ENCODE data around the gene EPHA3.

The EPHA3 gene

DNA sequence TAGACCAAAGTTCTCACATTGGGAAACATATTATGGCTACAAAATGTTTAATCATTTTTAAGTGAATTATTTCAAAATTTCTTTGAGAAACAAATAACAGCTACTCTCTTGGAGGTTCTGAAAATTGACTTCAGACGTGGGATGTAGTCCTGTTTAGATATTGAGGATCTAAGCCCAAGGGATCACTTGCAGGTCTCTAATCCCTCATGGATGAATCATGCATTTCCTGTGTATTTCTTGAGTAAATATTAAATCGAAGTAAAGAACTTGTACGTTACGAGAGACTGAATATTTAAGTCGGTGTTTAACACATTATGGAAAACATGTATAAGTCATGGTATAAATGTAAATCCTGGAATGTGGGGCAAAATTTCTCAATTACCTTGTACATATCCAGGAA, 119.8 kb downstream of the EPHA3 start:
- DNase-seq (ENCODE audit: low spot score) (no peak), FAIRE-seq (no peak)

DNA sequence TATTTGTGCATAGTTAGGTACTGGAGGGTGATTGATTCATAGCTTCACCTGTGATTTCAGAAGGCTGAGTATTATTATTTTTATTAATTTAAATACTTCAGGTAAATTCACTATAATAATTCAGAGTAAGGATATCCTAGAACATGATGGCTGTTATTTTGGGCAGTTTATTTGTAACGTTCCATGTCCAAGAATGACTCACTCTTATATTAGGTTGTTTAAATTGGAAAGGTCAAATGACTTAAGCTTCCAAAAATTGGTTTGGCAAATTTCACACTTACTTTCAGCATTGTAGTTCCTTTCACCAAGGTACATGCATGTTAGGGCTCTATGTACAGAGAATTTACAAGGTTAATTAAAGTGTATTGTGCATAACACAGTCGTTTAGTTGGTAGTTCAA, 120.2 kb downstream of the EPHA3 start:
- FAIRE-seq (no peak), DNase-seq (ENCODE audit: low spot score) (no peak)

DNA sequence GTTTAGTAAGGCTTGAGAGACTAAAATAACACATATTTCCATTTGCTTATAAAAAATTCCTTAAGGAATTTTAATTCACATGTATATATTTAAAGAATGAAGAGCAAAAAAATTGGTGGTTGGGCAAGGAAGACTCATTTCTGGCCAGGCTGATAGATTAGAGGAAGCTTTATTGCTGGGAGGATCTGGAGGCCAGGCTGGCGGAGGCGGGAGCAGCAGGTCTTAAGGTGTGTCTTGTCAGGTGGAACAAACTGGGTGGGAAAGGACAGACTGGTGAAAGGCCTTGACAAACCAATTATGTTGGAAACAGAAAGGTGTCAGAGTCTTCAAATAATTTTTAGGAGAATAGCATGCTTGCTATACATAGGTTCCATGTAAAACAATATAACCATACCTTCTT, 124.7 kb downstream of the EPHA3 start:
- FAIRE-seq (no peak), DNase-seq (ENCODE audit: low spot score) (no peak)

DNA sequence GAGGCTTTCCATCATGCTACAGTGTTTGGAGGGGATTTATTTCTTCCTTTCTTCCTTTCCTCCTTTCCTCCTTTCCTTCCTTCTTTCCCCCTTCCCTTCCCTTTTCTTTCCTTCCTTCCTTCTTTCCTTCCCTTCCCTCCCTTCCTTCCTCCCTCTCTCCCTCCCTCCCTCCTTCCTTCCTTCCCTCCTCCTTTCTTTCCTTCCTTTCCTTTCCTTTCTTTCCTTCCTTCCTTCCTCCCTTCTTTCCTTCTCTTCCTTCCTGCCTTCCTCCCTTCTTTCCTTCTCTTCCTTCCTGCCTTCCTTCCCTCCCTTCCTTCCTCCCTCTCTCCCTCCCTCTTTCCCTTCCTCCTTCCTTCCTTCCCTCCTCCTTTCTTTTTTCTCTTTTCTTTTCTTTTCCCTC, 127.2 kb downstream of the EPHA3 start:
- DNase-seq (ENCODE audit: low spot score) (no peak), FAIRE-seq (no peak)

DNA sequence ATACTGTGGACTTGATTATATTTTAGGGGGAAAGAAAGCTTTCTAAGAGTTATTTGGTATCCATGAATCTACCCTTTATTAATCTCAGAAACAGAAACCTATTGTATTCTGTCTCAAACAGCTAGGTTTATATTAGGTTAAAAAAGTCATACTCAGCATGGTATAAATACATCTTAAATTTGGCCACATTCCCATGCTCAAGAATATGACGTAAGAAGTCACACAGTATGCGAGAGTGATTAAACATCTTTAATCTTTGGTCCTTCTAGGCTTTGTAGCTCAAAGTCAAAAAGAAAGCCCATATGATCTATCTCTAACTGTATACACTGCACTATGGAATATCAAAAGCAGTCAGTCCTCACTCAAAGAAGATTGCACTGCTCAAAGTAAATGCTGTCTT, 131.4 kb downstream of the EPHA3 start:
- DNase-seq (ENCODE audit: low spot score) (no peak), FAIRE-seq (no peak)

DNA sequence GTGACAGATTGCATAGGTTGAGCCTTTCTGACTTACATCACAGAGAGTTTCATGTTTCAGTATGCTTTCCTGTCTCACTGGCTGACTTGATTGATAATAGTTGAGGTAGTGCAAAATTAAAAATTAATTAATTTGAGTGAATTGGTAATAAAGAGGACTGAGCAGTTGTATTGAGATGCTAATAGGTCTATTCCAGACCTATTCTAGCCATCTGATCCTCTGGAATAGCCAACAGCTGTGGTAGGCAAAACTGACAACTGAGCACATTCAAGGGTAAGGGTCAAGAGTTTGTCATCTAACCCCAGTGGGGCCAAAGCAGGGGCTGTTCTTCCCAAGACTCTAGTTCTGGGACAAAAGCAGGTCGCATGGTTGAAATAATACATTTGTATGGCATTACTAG, 132.4 kb downstream of the EPHA3 start:
- DNase-seq (ENCODE audit: low spot score) (no peak), FAIRE-seq (no peak)

DNA sequence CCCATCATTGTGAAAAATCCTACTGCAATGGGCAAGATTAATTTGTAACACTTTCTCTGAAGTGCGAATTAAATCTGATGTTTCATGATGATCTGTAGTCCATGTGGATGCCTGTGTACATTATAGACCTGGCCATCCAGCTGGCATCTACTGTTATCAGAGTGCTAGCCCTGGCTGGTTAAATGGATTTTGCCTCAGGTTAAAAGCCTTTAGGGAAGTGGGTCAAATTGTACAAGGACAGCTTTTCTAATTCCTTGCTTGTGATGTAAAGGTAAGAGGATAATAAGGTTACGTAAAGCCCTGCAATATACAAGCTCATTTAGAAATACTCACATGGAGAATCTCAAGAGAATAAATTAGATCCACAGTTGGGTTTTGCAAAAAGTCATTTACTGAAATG, 138.2 kb downstream of the EPHA3 start:
- DNase-seq (ENCODE audit: low spot score) (no peak), FAIRE-seq (no peak)

DNA sequence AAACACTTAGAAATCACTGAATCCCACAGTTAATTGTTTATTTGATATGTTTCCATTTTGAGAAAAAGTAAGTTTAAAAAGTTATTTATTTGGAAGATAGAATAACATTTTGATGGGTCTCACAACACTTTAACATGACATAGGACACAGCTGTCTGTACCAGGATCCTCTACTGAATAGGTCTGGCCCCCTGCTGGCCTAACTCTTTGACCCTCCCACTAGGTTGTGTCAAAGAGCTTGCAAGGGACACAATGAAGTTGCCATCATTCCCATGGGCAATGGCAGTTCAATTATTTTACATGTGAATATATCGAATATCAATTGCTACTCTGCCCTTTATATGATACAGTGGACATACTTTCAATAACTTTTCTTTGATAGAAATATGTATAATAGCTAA, 138.9 kb downstream of the EPHA3 start:
- DNase-seq (ENCODE audit: low spot score), result no peak
- no peak for FAIRE-seq

DNA sequence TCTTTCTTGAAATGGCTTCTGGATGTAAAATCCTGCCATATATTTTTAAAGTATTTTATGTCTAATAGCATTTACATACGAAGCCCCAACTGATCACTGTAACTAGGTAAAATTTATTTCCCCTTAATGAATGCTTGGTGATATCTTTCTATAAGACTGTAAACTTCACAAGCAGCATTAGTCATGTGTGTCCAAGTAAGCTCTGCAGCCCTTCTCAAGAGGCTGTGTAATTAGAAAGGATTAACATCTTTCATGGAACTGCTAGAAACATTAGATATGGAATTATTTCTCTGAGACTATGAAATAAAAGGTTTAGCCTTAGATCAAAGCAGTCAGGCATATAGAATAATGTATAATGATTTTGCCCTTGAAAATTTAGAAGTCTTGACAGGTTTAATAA, 143.3 kb downstream of the EPHA3 start:
- FAIRE-seq (no peak), DNase-seq (ENCODE audit: low spot score) (no peak)

DNA sequence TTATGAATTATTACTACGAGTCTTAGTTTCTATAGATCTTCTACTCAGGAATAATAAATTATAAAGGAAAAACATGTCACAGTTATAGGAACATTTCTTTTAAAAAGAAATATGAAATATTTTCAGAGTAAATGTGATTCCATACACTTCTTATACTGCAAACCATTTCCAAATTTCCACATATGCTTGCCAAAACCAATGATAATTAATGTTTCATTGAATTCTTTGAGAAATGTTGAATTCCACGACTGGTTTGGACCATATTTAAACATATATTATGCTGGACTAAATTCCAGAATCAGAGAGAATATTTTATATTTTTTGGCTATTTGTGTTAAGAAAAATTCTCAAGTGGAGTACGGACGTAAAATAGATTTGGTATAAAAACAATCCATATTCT, 144.6 kb downstream of the EPHA3 start:
- FAIRE-seq (no peak), DNase-seq (ENCODE audit: low spot score) (no peak)

DNA sequence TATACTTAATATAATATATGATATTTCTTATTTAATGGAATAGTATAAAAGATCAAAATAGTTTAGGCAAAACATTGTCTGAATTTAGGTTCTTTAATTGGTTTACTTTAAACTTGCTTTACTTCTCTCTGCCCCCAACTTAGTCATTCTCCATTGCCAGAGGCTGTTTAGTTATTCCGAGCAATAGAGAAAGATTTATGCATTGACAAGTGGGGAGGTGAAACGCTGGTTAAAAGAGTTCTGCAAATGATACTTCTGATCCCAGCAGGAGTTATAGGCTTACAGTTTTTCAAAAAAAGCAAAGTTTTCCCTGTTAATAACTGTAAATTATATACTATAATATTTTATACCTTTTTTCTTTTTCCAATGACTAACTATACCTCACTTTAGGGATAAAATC, 145.4 kb downstream of the EPHA3 start:
- DNase-seq (ENCODE audit: low spot score) (no peak), FAIRE-seq (no peak)

DNA sequence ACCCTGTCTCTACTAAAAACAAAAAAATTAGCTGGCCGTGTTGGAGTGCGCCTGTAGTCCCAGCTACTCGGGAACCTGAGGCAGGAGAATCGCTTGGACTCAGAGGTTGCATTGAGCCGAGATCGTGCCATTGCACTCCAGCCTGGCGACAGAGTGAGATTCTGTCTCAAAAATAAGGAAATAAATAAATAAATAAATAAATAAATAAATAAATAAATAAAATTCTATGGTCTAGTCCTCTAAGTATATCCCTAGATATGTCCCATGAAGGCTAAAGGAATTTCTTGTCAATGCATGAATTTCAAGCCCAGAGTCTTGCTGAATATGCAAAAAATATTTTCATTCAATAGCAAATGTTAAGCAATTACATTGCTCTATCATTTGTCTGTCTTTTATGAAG, 149.0 kb downstream of the EPHA3 start:
- no peak for FAIRE-seq
- DNase-seq (ENCODE audit: low spot score), result no peak

DNA sequence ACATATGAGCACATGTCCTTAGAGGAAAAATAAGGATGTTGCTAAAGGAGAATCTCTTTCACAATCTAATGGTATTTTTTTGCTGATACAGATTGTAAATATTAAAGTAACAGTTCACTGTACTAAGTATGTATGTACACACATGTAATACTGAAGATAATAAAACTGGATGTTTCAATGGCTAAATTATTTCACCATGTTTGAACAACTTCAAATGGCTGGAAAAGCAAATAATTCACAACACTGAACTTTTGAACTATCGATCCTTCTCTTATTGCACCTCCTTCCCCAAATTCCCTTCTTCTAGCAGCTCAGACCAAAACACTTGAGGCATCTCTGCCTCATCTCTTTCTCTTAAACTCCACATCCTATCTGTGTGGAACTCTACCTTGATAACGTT, 149.5 kb downstream of the EPHA3 start:
- DNase-seq (ENCODE audit: low spot score) (no peak), FAIRE-seq (no peak)

DNA sequence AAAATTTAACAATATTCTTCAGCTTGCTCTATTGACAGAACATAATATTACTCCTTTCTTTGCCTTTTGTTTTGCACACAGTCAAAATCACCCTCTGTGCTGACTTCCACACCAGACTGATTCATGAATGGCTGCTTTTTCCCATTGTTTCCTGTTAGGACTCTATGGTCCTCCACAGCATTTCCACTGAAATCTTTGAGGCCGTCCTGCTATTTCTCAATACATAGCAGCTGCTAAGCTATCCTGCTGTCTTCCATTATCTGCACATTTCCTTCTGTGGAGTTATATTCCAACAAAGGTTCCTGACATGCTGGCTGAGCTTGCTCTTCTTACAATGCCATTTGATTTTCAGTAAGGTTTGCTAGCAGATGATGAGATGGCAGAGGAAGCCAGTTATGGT, 153.3 kb downstream of the EPHA3 start:
- DNase-seq (ENCODE audit: low spot score) (no peak), FAIRE-seq (no peak)

DNA sequence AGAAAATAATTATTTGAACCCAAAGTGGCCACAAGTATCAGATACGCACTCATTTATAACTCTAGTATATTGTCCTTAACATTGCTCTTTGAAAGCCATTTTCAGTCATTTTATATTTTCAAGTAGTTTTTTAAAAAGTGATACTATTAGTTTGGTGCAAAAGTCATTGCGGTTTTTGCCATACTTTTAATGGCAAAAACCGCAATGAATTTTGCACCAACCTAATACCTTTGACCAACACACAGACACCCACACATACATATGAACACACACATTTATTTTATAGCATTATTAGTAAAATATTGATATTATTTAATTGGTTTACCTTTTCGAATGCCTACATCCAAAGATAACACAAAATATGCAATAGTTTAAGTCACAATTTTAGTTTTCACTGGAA, 154.3 kb downstream of the EPHA3 start:
- DNase-seq (ENCODE audit: low spot score) (no peak), FAIRE-seq (no peak)

DNA sequence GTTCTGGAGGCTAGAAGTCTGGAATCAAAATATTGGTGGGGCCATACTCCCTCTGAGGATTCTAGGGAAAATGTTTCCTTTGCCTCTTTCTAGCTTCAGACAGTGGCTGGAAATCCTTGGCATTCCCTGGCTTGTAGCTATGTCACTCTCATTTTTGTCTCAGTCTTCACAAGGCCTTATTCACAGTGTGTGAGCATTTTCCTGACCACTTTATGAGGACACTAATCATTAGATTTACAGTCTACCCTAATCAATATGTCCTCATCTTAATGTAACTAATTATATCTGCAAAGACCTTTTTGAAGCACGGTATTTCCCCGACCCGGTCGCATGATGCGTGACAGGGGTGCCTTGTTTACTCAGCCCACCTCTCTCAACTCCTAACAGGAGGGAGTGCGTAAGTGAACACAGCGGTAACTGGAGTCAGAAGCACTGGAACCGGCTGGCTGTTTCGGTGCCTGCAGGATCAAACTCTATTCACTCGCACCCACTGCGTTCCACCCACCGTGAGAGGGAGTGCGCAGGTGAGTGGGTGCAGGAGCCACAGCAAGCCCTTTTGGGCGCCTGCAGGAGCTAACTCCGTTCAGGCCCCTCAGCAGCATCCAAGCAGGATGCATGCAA, 155.0 kb downstream of the EPHA3 start:
- no peak for FAIRE-seq
- no peak for DNase-seq (ENCODE audit: low spot score)

DNA sequence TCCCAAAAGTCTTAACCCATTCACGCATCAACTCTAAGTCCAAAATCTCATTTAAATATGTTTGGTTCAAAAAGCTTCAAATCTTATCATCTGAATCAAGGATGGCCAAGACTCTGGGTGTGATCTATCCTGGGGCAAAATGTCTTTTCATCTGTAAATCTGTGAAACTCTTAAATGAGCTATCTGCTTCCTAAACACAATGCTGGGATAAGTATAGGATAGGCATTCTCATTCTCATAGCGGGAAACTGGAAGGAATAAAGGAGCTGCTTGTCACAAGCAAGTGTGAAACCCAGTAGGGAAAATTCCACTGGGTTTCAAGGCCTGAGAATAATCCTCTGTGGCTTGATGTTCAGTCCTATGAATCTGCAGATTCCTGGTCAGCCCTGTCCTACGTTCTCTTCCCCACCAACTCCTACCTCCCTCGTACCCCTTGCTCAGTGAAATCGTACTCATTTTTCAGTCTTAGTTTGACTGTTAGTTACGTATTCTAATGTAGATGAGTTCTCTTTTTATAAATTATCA, 156.7 kb downstream of the EPHA3 start:
- FAIRE-seq, result no peak
- no peak for DNase-seq (ENCODE audit: low spot score)

DNA sequence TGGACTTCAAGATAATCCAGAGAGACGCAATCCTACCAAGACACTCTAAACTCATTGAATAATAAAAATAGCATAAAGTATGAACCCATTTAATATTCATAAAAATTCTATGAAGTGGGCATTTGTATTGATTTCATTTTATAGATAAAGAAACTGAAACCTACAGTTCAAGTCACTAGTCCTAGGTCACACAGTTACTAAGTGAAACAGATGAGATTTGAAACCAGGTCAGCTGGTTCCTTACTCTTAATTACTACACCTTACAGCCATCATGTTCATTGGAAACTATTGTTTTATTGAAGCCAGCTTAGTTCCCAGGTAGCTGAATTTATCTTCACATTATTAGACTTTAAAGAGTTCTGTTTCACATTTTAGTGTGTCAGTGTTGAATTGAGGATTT, 158.7 kb downstream of the EPHA3 start:
- FAIRE-seq (no peak), DNase-seq (ENCODE audit: low spot score) (no peak)

DNA sequence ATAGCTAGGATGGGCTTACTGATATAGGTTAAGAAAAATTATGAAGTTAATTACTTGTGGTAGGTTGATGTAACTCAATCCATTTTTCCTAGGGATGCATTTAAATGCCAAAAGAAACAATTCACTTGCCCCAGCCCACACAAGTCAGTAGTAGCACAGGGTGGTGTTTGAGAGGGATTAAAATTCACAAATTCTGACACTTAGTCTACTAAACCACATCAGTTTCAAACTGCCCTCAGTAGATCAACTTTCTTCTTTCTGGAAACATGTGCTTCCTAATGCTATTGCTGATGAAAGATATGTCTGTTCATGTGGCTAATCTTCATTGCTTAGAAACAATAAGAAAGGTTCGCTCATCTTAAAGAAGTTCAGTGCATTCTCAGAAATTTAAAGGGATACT, 160.6 kb downstream of the EPHA3 start:
- FAIRE-seq (no peak), DNase-seq (ENCODE audit: low spot score) (no peak)

DNA sequence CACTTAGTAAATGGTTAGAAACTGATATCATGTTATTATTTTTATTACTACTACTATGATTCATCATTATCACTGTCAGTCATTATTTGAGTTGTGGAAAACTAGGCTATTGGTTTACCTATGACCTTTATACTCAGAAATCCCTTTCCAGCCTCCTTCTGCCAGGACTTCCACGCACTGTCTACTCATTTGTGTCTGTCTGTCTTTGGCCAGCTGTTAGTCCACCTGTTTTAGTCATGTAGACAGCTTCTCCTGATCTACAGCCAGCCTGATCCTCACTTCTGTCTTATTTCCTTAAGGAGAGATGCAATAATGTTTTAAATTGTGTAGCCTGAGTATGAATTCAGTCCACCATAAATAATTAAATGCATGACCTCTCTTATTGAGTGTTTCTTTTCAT, 162.8 kb downstream of the EPHA3 start:
- FAIRE-seq (no peak), DNase-seq (ENCODE audit: low spot score) (no peak)

DNA sequence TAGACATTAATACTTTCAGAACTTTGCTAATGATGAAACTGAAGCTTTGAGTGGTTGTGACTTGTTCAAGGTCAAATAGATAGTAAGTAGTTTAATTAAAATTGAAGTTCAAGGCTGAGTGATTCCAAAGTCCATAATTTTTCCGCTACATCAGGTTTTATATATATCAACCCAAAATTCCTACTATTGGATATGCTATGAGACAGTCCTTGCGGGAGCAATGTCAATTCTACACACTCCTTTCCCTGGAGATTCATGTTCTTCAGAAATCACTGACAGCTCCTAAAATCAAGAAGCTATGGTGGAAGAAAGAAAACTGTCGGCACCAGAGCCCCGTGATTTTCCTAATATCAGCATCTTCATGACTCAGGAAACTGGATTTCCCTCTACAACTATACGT, 167.6 kb downstream of the EPHA3 start:
- FAIRE-seq, result no peak
- DNase-seq (ENCODE audit: low spot score), result no peak

DNA sequence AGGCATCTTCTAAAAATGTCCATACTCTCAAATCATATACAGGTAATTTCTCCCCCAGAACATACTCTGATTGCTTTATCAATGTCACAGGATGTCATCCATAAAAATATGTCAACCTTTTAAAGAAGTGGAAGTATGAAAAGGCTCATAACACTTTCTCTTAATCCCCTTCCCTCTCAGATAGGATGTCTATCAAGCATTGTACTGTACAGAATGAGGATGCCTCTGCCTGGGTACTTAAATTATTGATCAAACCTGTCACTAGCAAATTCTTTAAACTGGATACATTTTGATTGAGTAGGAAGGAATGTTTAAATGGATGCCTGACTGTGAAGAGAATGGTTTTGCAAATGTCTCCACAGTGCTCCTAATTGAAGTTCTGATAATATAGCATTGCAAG, 168.7 kb downstream of the EPHA3 start:
- FAIRE-seq (no peak), DNase-seq (ENCODE audit: low spot score) (no peak)

DNA sequence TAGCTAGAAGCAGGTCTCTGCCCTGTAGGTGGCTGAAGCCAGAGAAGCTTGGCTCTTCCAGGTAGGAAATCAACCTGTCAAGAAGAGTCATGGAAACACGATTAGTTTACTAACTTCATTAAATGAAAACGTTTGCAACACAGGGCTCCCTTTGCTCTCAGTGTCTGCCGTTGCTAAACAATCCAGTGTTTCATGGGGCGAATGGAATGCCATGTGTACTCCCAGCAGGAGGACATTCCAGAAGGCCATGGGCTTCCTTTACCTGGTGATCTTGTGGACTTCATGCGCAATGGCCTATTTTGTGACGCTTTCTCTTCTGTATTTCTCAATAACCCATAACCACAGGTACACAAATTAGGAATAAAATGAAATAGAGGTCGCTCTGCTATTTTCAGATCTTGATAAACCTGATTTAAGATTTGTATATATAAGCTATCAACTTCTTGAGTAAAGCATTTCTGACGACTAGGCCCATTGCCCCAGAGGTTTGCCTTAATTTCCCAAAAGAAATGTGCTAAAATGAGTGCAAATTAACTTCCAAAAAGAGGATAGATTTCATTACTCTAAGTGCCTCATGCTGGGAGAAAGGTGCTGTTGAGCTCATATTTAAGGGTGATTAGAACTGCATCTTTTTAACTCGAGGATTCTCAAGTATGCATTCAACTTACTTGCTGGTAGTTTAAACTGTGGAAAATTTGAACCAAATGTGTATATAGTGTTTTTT, 171.0 kb downstream of the EPHA3 start:
- DNase-seq (ENCODE audit: low spot score) (no peak), FAIRE-seq (no peak)
